Smooth muscle cell (in vitro differentiated cells): ENCODE measurements around the gene ATP13A5. TPM values are rescaled to one million over a fixed set of nuclear protein-coding genes. Genes with fewer than 3 reads are reported as not detected.

Experiments used
- DNase-seq: peaks from one replicate; lab custom pipeline; 2025; ENCODE audit not compliant: unreplicated experiment; lab: John Stamatoyannopoulos, UW
- H2AFZ ChIP-seq: fragments of 200-600 bp; sonication (generic); 2 replicates; pipeline ENCODE4 v1.6.0; 2016; ENCODE audit warnings: antibody characterized with exemption, low read depth, mild to moderate bottlenecking
- H3F3A ChIP-seq: fragments of 200-600 bp; sonication (generic); 2 replicates; pipeline ENCODE4 v1.6.0; 2017; ENCODE audit warnings: antibody characterized with exemption, low read depth
- H3K27ac ChIP-seq: fragments of 200-600 bp; sonication (generic); 2 replicates; pipeline ENCODE4 v1.5.1; 2016; ENCODE audit warnings: low read depth, mild to moderate bottlenecking
- H3K27me3 ChIP-seq: fragments of 200-600 bp; sonication (generic); 2 replicates; pipeline ENCODE4 v1.6.1; 2016; ENCODE audit warnings: low read depth, mild to moderate bottlenecking
- H3K36me3 ChIP-seq: fragments of 200-600 bp; sonication (generic); 2 replicates; pipeline ENCODE4 v1.5.1; 2016; ENCODE audit warnings: low read depth
- H3K4me1 ChIP-seq: fragments of 200-600 bp; sonication (generic); 2 replicates; pipeline ENCODE4 v1.5.1; 2016; ENCODE audit warnings: low read depth
- H3K4me2 ChIP-seq: fragments of 200-600 bp; sonication (generic); 2 replicates; pipeline ENCODE4 v1.6.0; 2016; ENCODE audit warnings: mild to moderate bottlenecking
- H3K4me3 ChIP-seq: fragments of 200-600 bp; sonication (generic); 2 replicates; pipeline ENCODE4 v1.5.1; 2016; ENCODE audit warnings: mild to moderate bottlenecking
- H3K79me2 ChIP-seq: fragments of 200-600 bp; sonication (generic); 2 replicates; pipeline ENCODE4 v1.6.0; 2016; ENCODE audit warnings: low read depth, mild to moderate bottlenecking
- H3K9ac ChIP-seq: fragments of 200-600 bp; sonication (generic); 2 replicates; pipeline ENCODE4 v1.6.0; 2016; ENCODE audit warnings: low read depth
- H3K9me3 ChIP-seq: fragments of 200-600 bp; sonication (generic); replicated peaks from 2 replicates; pipeline ENCODE4 v1.5.1; 2016; ENCODE audit warnings: low read depth
- H4K20me1 ChIP-seq: fragments of 200-600 bp; sonication (generic); 2 replicates; pipeline ENCODE4 v1.6.0; 2016; ENCODE audit warnings: low read depth
- WGBS: methylation state at CpG from one replicate; pipeline ENCODE4 v1.1.7; 2016; ENCODE audit warnings: low lambda C conversion rate; 5-methylcytosine and 5-hydroxymethylcytosine counted together
- polyA plus RNA-seq: library from polyadenylated mRNA; unstranded; fragments of >200 nt; fragmentation: Nextera tagmentation; extraction: Ambion mirVana; gene quantifications from 2 replicates; pipeline ENCODE4 v1.2.1, GENCODE V29; 2016
- total RNA-seq: library from RNA; depleted of rRNA; stranded (reverse); fragments of >200 nt; gene quantifications from 2 replicates; pipeline ENCODE4 v1.2.3, GENCODE V29; 2014
- TF ChIP-seq, protein P1 (sequence below): fragments of 200-600 bp; sonication (generic); IDR thresholded peaks from 2 replicates; pipeline ENCODE4 v1.5.1; 2017; ENCODE audit warnings: borderline replicate concordance, mild to moderate bottlenecking, antibody characterized with exemption; ENCODE audit not compliant: insufficient read depth, poor library complexity, severe bottlenecking

Gene ATP13A5
- total and polyA plus RNA-seq, 2 experiments from 2014 or later, result not detected

DNA sequence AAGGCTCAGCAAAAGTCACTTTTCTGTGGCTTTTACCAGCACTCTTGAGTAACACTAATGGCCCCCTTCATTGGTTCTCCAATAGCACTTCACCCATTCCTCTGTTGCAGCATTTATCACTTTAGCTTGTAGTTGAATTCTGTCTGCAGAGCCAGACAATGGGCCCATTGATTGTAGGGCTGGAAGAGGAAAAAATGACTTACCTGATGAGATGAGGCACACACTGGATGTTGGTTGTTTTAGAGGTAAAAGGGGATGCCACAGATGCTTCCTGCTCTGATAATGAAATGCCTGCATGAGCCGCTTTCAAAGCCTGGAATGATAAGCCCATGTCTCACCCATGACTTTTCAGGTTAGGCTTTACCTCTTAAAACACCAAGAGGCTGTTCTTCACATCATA lies 73.2 kb downstream of the ATP13A5 start:
- Histone ChIP-seq H3K9me3 (no peaks in the 10 kb centered on the region), H4K20me1 (no peaks in the 10 kb centered on the region), H3F3A (no peaks in the 10 kb centered on the region), H3K36me3 (no peaks in the 10 kb centered on the region), H2AFZ (no peak overlapping the region), H3K27me3 (no peaks in the 10 kb centered on the region), H3K4me1 (no peaks in the 10 kb centered on the region), H3K27ac (no peak overlapping the region), H3K4me3 (no peak overlapping the region), H3K79me2 (no peaks in the 10 kb centered on the region), H3K9ac (no peak overlapping the region), H3K4me2 (no peak overlapping the region)
- 43% methylated on average over 1 of the region's 1 CpG for WGBS
- TF ChIP-seq, protein P1, sequence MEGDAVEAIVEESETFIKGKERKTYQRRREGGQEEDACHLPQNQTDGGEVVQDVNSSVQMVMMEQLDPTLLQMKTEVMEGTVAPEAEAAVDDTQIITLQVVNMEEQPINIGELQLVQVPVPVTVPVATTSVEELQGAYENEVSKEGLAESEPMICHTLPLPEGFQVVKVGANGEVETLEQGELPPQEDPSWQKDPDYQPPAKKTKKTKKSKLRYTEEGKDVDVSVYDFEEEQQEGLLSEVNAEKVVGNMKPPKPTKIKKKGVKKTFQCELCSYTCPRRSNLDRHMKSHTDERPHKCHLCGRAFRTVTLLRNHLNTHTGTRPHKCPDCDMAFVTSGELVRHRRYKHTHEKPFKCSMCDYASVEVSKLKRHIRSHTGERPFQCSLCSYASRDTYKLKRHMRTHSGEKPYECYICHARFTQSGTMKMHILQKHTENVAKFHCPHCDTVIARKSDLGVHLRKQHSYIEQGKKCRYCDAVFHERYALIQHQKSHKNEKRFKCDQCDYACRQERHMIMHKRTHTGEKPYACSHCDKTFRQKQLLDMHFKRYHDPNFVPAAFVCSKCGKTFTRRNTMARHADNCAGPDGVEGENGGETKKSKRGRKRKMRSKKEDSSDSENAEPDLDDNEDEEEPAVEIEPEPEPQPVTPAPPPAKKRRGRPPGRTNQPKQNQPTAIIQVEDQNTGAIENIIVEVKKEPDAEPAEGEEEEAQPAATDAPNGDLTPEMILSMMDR, result no peak
- DNase-seq, result no peak

GRCh38 chr3:193301433-193301832 lies 77.1 kb downstream of the ATP13A5 start:
- Histone ChIP-seq H3K4me2 (no peak overlapping the region), H3K4me3 (no peak overlapping the region), H3K27me3 (no peaks in the 10 kb centered on the region), H3K9ac (no peak overlapping the region), H3F3A (no peaks in the 10 kb centered on the region), H3K36me3 (no peaks in the 10 kb centered on the region), H4K20me1 (no peaks in the 10 kb centered on the region), H3K4me1 (no peaks in the 10 kb centered on the region), H2AFZ (no peak overlapping the region), H3K9me3 (no peaks in the 10 kb centered on the region), H3K79me2 (no peaks in the 10 kb centered on the region), H3K27ac (no peak overlapping the region)
- WGBS, result 88% methylated on average over 1 of the region's 1 CpG
- DNase-seq, result no peak
- TF ChIP-seq, protein P1, result no peak

DNA sequence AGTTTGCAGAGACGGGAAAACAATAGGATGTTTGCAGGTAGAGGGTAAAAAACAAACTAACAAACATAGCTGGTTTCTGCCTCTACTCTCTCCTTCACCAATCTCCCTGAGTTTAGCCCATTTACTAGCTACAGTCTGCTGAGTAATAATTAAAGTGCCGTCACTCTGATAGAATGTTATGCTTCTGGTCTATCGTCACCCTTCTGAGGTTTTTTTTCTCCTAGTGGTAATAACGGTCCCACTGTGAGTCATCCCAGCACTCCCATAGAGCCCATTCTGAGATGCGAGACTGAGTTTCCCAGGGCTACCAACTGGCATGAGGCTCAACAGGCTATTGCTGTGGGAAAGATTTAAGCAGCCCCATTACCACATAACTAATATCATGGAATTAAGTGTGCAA lies 81.1 kb downstream of the ATP13A5 start:
- Histone ChIP-seq H3K79me2 (no peaks in the 10 kb centered on the region), H2AFZ (no peak overlapping the region)
- no peak for DNase-seq

DNA sequence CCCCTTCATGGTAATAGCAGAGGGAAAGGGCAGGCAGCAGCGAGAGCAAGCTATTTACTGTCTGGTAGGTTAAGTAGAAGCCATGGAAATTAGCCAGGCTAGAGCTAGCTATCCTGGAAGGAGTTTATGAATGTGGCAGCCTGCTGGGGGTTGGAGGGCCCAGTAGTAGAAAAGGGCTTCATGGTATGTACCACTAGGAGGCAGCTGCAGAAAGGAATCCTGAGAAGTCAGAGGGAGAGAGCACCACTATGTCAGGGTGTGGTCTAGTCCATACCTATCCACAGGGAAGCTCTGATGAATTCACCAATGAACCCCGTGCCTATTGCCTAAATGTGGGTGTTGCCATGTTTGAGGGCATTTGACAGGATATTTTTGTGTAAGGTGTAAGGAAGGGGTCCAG lies 82.6 kb downstream of the ATP13A5 start:
- no peak for DNase-seq
- no peak overlapping the region for H2AFZ ChIP-seq
- no peak overlapping the region for H3K9ac ChIP-seq
- H3K9me3 ChIP-seq, result no peaks in the 10 kb centered on the region
- H3F3A ChIP-seq, result no peaks in the 10 kb centered on the region
- no peaks in the 10 kb centered on the region for H3K4me1 ChIP-seq
- H3K36me3 ChIP-seq, result no peaks in the 10 kb centered on the region
- 79% methylated on average over 2 of the region's 2 CpGs for WGBS
- H3K4me2 ChIP-seq, result no peak overlapping the region
- no peaks in the 10 kb centered on the region for H3K79me2 ChIP-seq
- TF ChIP-seq, protein P1, result no peak
- no peak overlapping the region for H3K27ac ChIP-seq
- no peaks in the 10 kb centered on the region for H3K27me3 ChIP-seq
- H4K20me1 ChIP-seq, result no peaks in the 10 kb centered on the region
- no peak overlapping the region for H3K4me3 ChIP-seq

More for the DNA sequence above, 81.1 kb downstream of the ATP13A5 start:
- Histone ChIP-seq H3K4me2 (no peak overlapping the region), H3K9ac (no peak overlapping the region), H3F3A (no peaks in the 10 kb centered on the region), H4K20me1 (no peaks in the 10 kb centered on the region), H3K36me3 (no peaks in the 10 kb centered on the region), H3K4me3 (no peak overlapping the region), H3K4me1 (no peaks in the 10 kb centered on the region), H3K27ac (no peak overlapping the region), H3K27me3 (no peaks in the 10 kb centered on the region), H3K9me3 (no peaks in the 10 kb centered on the region)
- TF ChIP-seq, protein P1, result no peak
- 72% methylated on average over 5 of the region's 5 CpGs for WGBS
